CD4-positive, alpha-beta T cell (primary cell): ENCODE data around the gene SELENON. TPM values are rescaled to one million over a fixed set of nuclear protein-coding genes. Genes with fewer than 3 reads are reported as not detected.

Experiments
- ATAC-seq: fragments of 200-7000 bp; cut with Tn5 transposase; one replicate; pipeline ENCODE4 v1.10.0; 2022; ENCODE audit warnings: mild to moderate bottlenecking; ENCODE audit not compliant: poor library complexity
- CTCF ChIA-PET: fragments of 350-600 bp; sonication (Branson Sonifier 250); formaldehyde crosslinking; loops from one replicate; lab custom pipeline; 2021; ENCODE audit warnings: antibody characterized with exemption, inconsistent platforms; lab: Charles Lee
- POLR2A ChIA-PET: fragments of 350-600 bp; sonication (Branson Sonifier 250); formaldehyde crosslinking; loops from one replicate; lab custom pipeline; 2021; ENCODE audit warnings: antibody characterized with exemption, inconsistent platforms; lab: Charles Lee
- DNase-seq, 14 experiments: peaks; one replicate each; pipeline ENCODE4 v3.0.0-alpha.2; 2013 to 2020; ENCODE audit warnings: mixed read lengths in 2 of 14
- H3K27ac ChIP-seq, 2 donors: one replicate each; pipeline versions ENCODE4 v1.5.1 to v1.7.0; 2013; ENCODE audit warnings: low read length in 2 of 2, low read depth in 1 of 2, mild to moderate bottlenecking in 1 of 2
- H3K27me3 ChIP-seq, 2 experiments: 1 replicate in 1 of 2; 2 replicates in 1 of 2; pipeline versions ENCODE4 v1.6.1 to v1.7.0; 2013; ENCODE audit warnings: low read length in 2 of 2, control low read depth in 1 of 2, mild to moderate bottlenecking in 1 of 2, moderate library complexity in 1 of 2; ENCODE audit not compliant: insufficient read depth in 2 of 2, control insufficient read depth in 1 of 2
- H3K36me3 ChIP-seq: one replicate; pipeline ENCODE4 v1.6.1; 2013; ENCODE audit warnings: low read length, control low read depth; ENCODE audit not compliant: insufficient read depth
- H3K4me1 ChIP-seq: one replicate; pipeline ENCODE4 v1.6.1; 2013; ENCODE audit warnings: low read length, control low read depth; ENCODE audit not compliant: insufficient read depth
- H3K4me3 ChIP-seq: one replicate; pipeline ENCODE4 v1.5.1; 2013; ENCODE audit warnings: mild to moderate bottlenecking, low read length, moderate library complexity
- H3K9me3 ChIP-seq, 2 experiments: 1 replicate in 1 of 2; 2 replicates in 1 of 2; pipeline versions ENCODE4 v1.6.1 to v1.7.0; 2013; ENCODE audit warnings: low read length in 2 of 2, mild to moderate bottlenecking in 2 of 2, control low read depth in 1 of 2, moderate library complexity in 1 of 2; ENCODE audit not compliant: control insufficient read depth in 1 of 2, insufficient read depth in 1 of 2
- H3K27ac Mint-ChIP-seq: one replicate; pipeline ENCODE4 v1.8.0; 2020; ENCODE audit warnings: mixed read lengths
- H3K27me3 Mint-ChIP-seq: one replicate; pipeline ENCODE4 v1.8.0; 2021; ENCODE audit warnings: mixed read lengths
- H3K36me3 Mint-ChIP-seq: one replicate; pipeline ENCODE4 v1.8.0; 2021; ENCODE audit warnings: low read depth, mixed read lengths
- H3K4me1 Mint-ChIP-seq: one replicate; pipeline ENCODE4 v1.8.0; 2021; ENCODE audit warnings: low read depth, mixed read lengths
- H3K4me3 Mint-ChIP-seq: one replicate; pipeline ENCODE4 v1.8.0; 2020; ENCODE audit warnings: mild to moderate bottlenecking, mixed read lengths
- H3K9me3 Mint-ChIP-seq: one replicate; pipeline ENCODE4 v1.8.0; 2020; ENCODE audit warnings: mixed read lengths
- CTCF ChIP-seq: fragments of 200-600 bp; IDR thresholded peaks from one replicate; pipeline ENCODE4 v1.8.0; 2022; ENCODE audit warnings: antibody characterized with exemption, mild to moderate bottlenecking
- intact Hi-C, 2 experiments: fragments of 100-400 bp; cut with DNase I in 1 of 2; cut with micrococcal nuclease in 1 of 2; formaldehyde crosslinking; loops; one replicate each; pipeline versions ENCODE4 v1.15.1 to v1.9.0; 2023 to 2025; cut with DNase I, micrococcal nuclease
- total RNA-seq, 174 experiments: library from RNA in 2 of 174; stranded (reverse) in 2 of 174; gene quantifications; one replicate each; pipeline ENCODE4 v1.2.3 and lab custom pipeline; 2021 to 2026

SELENON gene
- total RNA-seq, 2 experiments from 2014 or later: 25.3 to 25.7 TPM

- ATAC-seq (no peak), DNase-seq (peak in 1 of 14 experiments; percentile 25)
- no peak for TF ChIP-seq CTCF
- H3K27me3 ChIP-seq: no peaks in the 10 kb centered on the region
- H3K27ac ChIP-seq: peak overlapping the region in 1 of 2 donors; percentile 2
- H3K36me3 ChIP-seq: peaks cover 2% of the 10 kb centered on the region
- no peaks in the 10 kb centered on the region for H3K27me3 Mint-ChIP-seq
- H3K4me1 ChIP-seq: peaks cover 44% of the 10 kb centered on the region
- ChIA-PET CTCF (interaction anchor here (1.7 kb wide), 1 partner anchor 57 kb away, joined by 5 read pairs; the partner anchor contains the start of gene PAQR7), POLR2A (interaction anchor here (1.0 to 3.7 kb wide), 8 partner anchors 8 to 351 kb away, joined by 3 to 43 read pairs (median 12); partner anchors contain the start of gene SELENON)
- no peaks in the 10 kb centered on the region for H3K9me3 ChIP-seq
- peak overlapping the region; percentile 98 for H3K4me3 Mint-ChIP-seq
- peak overlapping the region; percentile 97 for H3K27ac Mint-ChIP-seq
- H3K9me3 Mint-ChIP-seq: no peaks in the 10 kb centered on the region
- intact Hi-C loops: loop anchor here in 1 of 2 experiments (5.0 kb wide), 1 partner anchor 571 kb away; the partner anchor contains the start of gene RSRP1
- peaks cover 43% of the 10 kb centered on the region for H3K4me1 Mint-ChIP-seq
- peaks cover 23% of the 10 kb centered on the region for H3K36me3 Mint-ChIP-seq
- H3K4me3 ChIP-seq: no peak overlapping the region
These were observed 18.6 kb downstream of the SELENON start for GRCh38 chr1:25818569-25818968.

- Mint-ChIP-seq H3K4me1 (peaks cover 49% of the 10 kb centered on the region), H3K4me3 (peak within 1 kb of the TSS; percentile 98), H3K36me3 (peaks cover 27% of the 10 kb centered on the region), H3K27me3 (no peaks in the 10 kb centered on the region), H3K27ac (peak within 1 kb of the TSS; percentile 97), H3K9me3 (no peaks in the 10 kb centered on the region)
- no peak for TF ChIP-seq CTCF
- Histone ChIP-seq H3K4me1 (peaks cover 44% of the 10 kb centered on the region), H3K36me3 (peaks cover 2% of the 10 kb centered on the region), H3K27me3 (no peaks in the 10 kb centered on the region), H3K9me3 (no peaks in the 10 kb centered on the region), H3K4me3 (peak within 1 kb of the TSS; percentile 97), H3K27ac (peak within 1 kb of the TSS; percentile 88 to 89)
- peak; percentile 87 to 97 (median 93) for DNase-seq
- POLR2A ChIA-PET: interaction anchor here (0.6 to 3.7 kb wide), 50 partner anchors 9 to 652 kb away, joined by 3 to 43 read pairs (median 5); partner anchors contain the start of genes AUNIP, HMGN2, PAFAH2 and PAQR7
- peak; percentile 85 for ATAC-seq
- intact Hi-C loops: loop anchor here (1.0 to 5.0 kb wide), 6 partner anchors 39 to 572 kb away; partner anchors contain the start of genes AUNIP (in 1 of the 2), PAFAH2 (in 1 of the 2), PAQR7 (in 1 of the 2) and RSRP1 (in 1 of the 2)
- CTCF ChIA-PET: interaction anchor here (1.3 to 1.7 kb wide), 4 partner anchors 9 to 415 kb away, joined by 3 to 7 read pairs (median 5); partner anchors contain the start of genes CEP85 and PAQR7
These were observed 19.7 kb downstream of the SELENON start, which contains the start of gene MTFR1L for GRCh38 chr1:25819491-25820246. MTFR1L (plus strand) TSS chr1:25819954; CDS start chr1:25823105, 3,151 bp downstream.
